Mesodermal cell (in vitro differentiated cells): Measurements from ENCODE around the gene SYT15B.
"Not testable (repeated sequence)": the region's sequence is repeated elsewhere in the genome, so short reads cannot be mapped to it uniquely, and the experiment has no call there.

Experiments used
- H3K27ac ChIP-seq: 2 replicates; pipeline ENCODE4 v1.7.0; 2013; ENCODE audit warnings: mild to moderate bottlenecking, low read depth, low read length, moderate library complexity; ENCODE audit not compliant: severe bottlenecking
- H3K36me3 ChIP-seq: 2 replicates; pipeline ENCODE4 v1.7.1; 2013; ENCODE audit warnings: mild to moderate bottlenecking, low read length, moderate library complexity; ENCODE audit not compliant: control insufficient read depth, insufficient read depth
- H3K4me1 ChIP-seq: one replicate; pipeline ENCODE4 v1.7.1; 2013; ENCODE audit warnings: mild to moderate bottlenecking, low read length; ENCODE audit not compliant: insufficient read depth, control insufficient read depth, poor library complexity, severe bottlenecking
- H3K4me3 ChIP-seq: 2 replicates; pipeline ENCODE4 v1.7.0; 2013; ENCODE audit warnings: low read length, control low read depth, mild to moderate bottlenecking; ENCODE audit not compliant: insufficient read depth, poor library complexity, severe bottlenecking; ENCODE audit errors: extremely low read depth
- H3K9me3 ChIP-seq: 2 replicates; pipeline ENCODE4 v1.7.1; 2013; ENCODE audit warnings: mild to moderate bottlenecking, low read length, moderate library complexity; ENCODE audit not compliant: control insufficient read depth
- WGBS, 2 experiments: methylation state at CpG; one replicate each; pipeline ENCODE4 v1.1.5; 2013; ENCODE audit warnings: missing lambda C conversion rate in 2 of 2; ENCODE audit not compliant: insufficient coverage in 2 of 2; 5-methylcytosine and 5-hydroxymethylcytosine counted together

Gene SYT15B

DNA sequence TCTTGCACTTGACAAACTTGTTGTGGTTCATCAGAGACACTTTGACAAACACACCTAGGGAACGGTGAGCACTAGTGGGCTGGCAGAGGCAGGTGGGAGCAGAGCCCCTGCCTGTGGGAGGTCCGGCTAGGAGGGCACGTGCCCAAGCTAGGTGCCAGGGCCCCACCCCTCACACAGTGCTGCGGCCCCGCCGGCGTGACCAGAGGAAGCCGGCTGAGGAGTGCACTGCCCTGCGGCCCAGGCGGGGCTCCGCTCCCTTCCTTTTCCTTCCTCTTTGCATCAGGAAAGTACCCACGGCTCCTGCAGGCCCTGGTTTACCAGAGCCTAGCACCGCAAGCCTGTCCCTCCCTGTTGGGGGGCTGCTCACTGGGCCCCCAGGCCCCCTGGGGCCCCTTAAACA is 7.2 kb downstream of the SYT15B start:
- not testable (repeated sequence) for H3K9me3 ChIP-seq, H3K27ac ChIP-seq, H3K4me1 ChIP-seq, H3K4me3 ChIP-seq, H3K36me3 ChIP-seq
- WGBS, 2 experiments: no CpG with 5 or more reads among the region's 13 CpGs

GRCh38 chr10:47753871-47754270 is 9.5 kb downstream of the SYT15B start:
- no CpG with 5 or more reads among the region's 24 CpGs for WGBS, 2 experiments
- not testable (repeated sequence) for H3K36me3 ChIP-seq, H3K4me3 ChIP-seq, H3K27ac ChIP-seq, H3K9me3 ChIP-seq, H3K4me1 ChIP-seq

DNA sequence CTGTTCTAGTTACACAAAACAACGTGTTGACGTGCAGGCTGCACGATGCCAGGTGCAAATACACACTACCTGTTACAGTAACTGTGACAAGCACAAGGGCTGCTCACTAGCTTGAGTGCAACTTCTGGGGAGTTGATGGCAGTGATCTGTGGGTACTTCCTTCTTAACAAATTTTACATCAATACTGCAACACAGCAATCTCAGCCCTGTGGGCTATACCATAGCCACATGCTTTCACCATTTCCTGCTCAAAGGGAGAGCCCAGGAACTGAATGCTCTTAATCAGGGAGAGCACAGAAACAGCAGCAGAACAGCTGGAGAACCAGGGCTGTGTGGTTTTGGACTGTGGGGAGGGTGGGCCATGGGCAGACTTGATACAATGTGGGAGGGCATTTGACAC is 10.2 kb downstream of the SYT15B start:
- WGBS, 2 experiments: no CpG with 5 or more reads among the region's 3 CpGs
- not testable (repeated sequence) for H3K9me3 ChIP-seq, H3K36me3 ChIP-seq, H3K27ac ChIP-seq, H3K4me3 ChIP-seq, H3K4me1 ChIP-seq

- H3K4me3 ChIP-seq, H3K27ac ChIP-seq, H3K4me1 ChIP-seq, H3K9me3 ChIP-seq, H3K36me3 ChIP-seq: not testable (repeated sequence)
- WGBS, 2 experiments: no CpG with 5 or more reads among the region's 3 CpGs
Measured at GRCh38 chr10:47751821-47752220, 11.6 kb downstream of the SYT15B start.

DNA sequence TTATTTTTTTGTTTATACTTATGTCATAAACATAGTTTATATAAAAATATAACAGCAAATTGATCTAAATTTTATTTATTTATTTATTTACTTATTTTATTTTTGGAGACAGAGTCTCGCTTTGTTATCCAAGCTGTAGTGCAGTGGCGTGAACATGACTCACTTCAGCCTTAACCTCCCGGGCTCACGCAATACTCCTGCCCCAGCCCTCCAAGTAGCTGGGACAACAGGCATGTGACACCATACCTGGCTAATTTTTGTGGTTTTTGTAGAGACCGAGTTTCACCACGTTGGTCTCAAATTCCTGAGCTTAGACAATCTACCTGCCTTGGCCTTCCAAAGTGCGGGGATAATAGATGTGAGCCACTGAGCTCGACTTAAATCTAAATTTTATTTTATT is 13.0 kb downstream of the SYT15B start:
- WGBS, 2 experiments: no CpG with 5 or more reads among the region's 8 CpGs
- not testable (repeated sequence) for H3K36me3 ChIP-seq, H3K4me1 ChIP-seq, H3K4me3 ChIP-seq, H3K9me3 ChIP-seq, H3K27ac ChIP-seq

DNA sequence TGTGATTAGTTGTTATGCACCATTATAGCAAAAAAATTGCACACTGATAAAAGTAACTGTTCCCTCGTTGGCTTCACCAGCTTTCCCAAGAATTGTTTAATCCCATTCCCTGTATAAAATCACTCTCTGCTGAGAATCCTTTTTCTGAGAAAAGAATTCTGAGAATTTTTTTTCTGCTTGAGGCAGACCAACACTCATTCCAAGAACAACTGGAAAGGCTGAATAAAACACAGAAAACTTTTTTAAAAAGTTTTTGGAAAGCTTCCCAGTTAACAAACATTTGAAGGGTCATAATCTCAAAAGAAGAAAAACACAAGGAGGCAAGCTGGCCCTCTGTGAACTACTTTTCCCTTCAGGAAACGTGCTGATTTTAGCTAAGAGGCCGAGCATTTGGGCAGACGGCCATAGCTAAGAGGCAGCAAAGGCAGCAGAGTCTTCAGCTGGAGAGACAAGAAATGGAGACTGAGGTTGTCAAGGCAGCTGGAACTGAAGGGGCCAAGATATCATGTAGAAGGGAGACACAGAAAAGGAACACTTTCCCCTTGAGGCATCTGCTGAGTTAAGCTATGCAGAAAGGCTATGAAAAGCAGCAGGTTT is 16.5 kb downstream of the SYT15B start:
- not testable (repeated sequence) for H3K36me3 ChIP-seq, H3K4me3 ChIP-seq, H3K27ac ChIP-seq, H3K4me1 ChIP-seq, H3K9me3 ChIP-seq
- 80 to 100% methylated on average over 1 of the region's 4 CpGs for WGBS, 2 experiments

DNA sequence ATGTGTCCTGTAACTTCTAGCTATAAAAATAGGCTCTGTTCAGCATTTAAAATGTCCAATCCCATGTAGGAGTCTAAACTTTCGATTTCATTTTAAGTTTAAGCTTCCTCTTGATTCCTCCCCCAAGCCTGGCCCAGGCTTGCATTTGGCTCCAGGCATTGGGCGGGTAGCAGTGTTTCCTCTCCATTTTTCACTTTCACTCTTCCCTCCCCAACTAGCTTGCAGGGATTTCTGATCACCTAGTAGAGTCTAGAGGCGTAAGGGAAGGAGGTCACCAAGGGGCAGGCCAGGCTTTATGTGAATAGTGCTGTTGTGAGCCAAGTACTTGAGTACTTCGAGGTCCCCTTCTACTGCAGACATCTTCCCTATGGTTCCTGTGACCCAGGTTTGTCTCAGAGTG is 18.5 kb downstream of the SYT15B start:
- not testable (repeated sequence) for H3K9me3 ChIP-seq, H3K4me1 ChIP-seq, H3K36me3 ChIP-seq, H3K4me3 ChIP-seq, H3K27ac ChIP-seq
- no CpG with 5 or more reads among the region's 4 CpGs for WGBS, 2 experiments

DNA sequence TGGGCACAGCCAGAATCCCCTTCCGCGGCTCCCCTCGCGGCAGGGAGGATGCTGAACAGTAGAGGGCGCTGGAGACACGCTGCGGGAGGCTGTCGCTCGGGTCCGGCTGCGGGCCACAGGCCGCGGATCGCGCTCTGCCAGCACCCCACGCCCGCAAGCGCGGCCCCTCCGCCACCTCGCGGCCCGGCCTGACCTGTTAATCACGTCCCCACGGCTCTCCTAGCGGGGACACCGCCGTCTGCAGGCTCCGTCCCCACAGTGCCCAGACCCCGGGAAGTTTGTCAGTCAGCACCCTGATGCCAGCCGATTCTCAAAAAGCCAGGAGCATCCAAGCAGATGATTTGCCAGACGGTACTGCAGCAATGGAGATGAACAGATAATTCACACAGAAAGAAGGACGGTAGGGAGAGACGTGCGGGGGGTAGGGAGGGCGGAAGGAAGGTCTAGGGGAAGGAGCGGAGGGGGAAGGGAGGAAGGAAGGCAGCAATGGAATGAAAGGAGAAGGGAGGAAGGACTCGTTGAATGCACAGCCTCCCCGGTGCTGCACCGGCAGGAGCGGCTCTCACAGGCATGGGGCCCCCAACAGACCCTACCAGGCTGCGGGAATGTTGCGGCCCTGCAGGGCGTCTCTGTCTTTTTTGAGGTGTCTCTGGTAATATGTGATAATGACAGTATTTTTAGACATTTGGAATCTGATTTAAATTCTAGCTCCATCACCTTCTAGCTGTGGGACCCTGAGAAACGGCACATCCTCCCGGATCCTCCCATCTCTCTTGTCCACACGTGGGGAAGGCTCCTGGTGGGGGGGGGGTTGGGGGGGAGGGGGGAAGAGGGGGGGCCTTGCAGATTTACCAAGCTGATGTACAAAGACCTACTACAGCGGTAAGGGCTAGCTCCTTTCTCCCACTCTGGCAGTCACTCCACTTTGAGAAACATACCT is 19.5 kb downstream of the SYT15B start:
- H3K4me3 ChIP-seq: peak overlapping the region; percentile 29
- no CpG with 5 or more reads among the region's 48 CpGs for WGBS, 2 experiments
- H3K27ac ChIP-seq, H3K9me3 ChIP-seq, H3K36me3 ChIP-seq, H3K4me1 ChIP-seq: not testable (repeated sequence)

GRCh38 chr10:47740868-47741267 is 22.5 kb downstream of the SYT15B start:
- not testable (repeated sequence) for H3K4me3 ChIP-seq, H3K9me3 ChIP-seq, H3K27ac ChIP-seq, H3K36me3 ChIP-seq, H3K4me1 ChIP-seq
- WGBS, 2 experiments: 90% methylated on average over 2 of the region's 2 CpGs; no CpG with 5 or more reads in 1 of the 2 experiments

DNA sequence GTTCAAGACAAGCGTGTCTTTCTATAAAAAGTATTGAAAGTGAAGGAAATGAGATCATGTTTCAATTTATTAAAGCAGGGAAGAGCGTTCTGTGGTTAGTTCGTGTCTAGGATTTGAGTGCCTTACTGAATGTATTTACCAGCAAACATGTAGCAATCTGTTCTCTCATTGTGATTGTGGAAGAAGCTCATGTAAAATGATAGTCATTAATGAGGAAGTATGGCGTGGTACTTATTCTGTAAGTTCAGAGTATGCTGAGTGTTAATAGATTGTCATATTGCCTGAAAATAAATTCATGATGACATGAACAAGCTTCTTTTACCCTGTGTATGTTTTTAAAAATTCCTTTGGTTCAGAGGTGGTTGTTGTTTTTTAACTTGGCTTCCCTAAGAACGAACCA is 32.5 kb downstream of the SYT15B start:
- no CpG with 5 or more reads among the region's 5 CpGs for WGBS, 2 experiments
- H3K4me3 ChIP-seq, H3K27ac ChIP-seq, H3K4me1 ChIP-seq, H3K36me3 ChIP-seq, H3K9me3 ChIP-seq: not testable (repeated sequence)

DNA sequence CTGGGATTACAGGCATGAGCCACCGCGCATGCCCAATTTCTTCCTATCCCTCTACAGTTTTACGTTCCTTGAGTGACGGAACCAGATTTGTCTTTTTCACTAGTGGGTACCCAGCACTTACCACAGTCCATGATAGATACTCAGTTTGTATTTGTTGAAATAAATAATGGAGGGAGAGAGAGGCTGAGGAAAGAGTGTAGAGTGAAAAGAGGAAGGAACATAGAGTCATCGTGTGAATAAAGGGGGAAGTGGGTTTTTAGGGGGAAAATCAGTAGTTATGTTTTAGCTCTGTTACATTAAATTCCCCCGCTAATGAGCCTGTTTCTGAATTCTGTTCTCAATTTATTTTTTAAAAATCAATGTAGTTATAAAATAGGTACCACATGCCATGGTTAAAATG is 37.7 kb downstream of the SYT15B start:
- H3K4me1 ChIP-seq, H3K4me3 ChIP-seq, H3K9me3 ChIP-seq, H3K36me3 ChIP-seq, H3K27ac ChIP-seq: not testable (repeated sequence)
- WGBS, 2 experiments: no CpG with 5 or more reads among the region's 6 CpGs
